ENCODE results near the gene PKNOX2. TPM values are rescaled to one million over a fixed set of nuclear protein-coding genes. Genes with fewer than 3 reads are reported as not detected.

The PKNOX2 gene
- total and polyA plus RNA-seq, 2 of the 4 experiments (the other 2 are of a cell fraction), result 0.72 to 2.3 TPM

GRCh38 chr11:125408311-125408711 is 243.8 kb downstream of the PKNOX2 start:
- H3K4me2 ChIP-seq (ENCODE audit: low read depth, low read length), result no peak overlapping the region

More at GRCh38 chr11:125408311-125408711, 243.8 kb downstream of the PKNOX2 start:
- peaks cover 22% of the 10 kb centered on the region for H3K27me3 ChIP-seq (ENCODE audit: control insufficient read depth, insufficient read depth, low read length)
- H3K36me3 ChIP-seq (ENCODE audit: control insufficient read depth, insufficient read depth, low read length), result no peaks in the 10 kb centered on the region
- no peak overlapping the region for H2BK120ac ChIP-seq (ENCODE audit: low read depth, low read length)
- intact Hi-C loops (cut with micrococcal nuclease) (loop anchor here (10.0 kb wide), 2 partner anchors 144 to 534 kb away; no protein-coding TSS in a partner anchor), dilution Hi-C loops (cut with HindIII; ENCODE audit: low sequenced_read_pairs, unreplicated experiment) (no loop called here), in situ Hi-C loops (cut with MboI; ENCODE audit: low sequenced_read_pairs) (loop anchor here (5.0 to 25.0 kb wide), 4 partner anchors 244 to 746 kb away; partner anchors contain the start of genes PKNOX2, SIAE and SPA17)
- H3K4me1 ChIP-seq (ENCODE audit: control insufficient read depth, insufficient read depth, low read length), result peaks cover 5% of the 10 kb centered on the region; the same call in 1 of the 2 replicates
- CTCF ChIA-PET, result interaction anchor here (1.3 kb wide), 1 partner anchor 63 kb away, joined by 4 read pairs; no protein-coding TSS in a partner anchor
- H3K9me1 ChIP-seq (ENCODE audit: insufficient read depth, low read length), result no peaks in the 10 kb centered on the region
- H3K79me1 ChIP-seq (ENCODE audit: low read depth in 1 of 2, low read length in 2 of 2), result no peaks in the 10 kb centered on the region
- no peak overlapping the region for H3K4me3 ChIP-seq (ENCODE audit: insufficient read depth, low read depth, low read length)
- H3K9ac ChIP-seq (ENCODE audit: low read depth, low read length), result no peak overlapping the region
- no peak overlapping the region for H3K56ac ChIP-seq (ENCODE audit: extremely low read depth, insufficient read depth, low read length)
- no peak overlapping the region for H4K8ac ChIP-seq (ENCODE audit: low read depth in 2 of 2, low read length in 2 of 2)
- no peak overlapping the region for H3K4ac ChIP-seq (ENCODE audit: low read depth, low read length)
- TF ChIP-seq MXI1 (IDR thresholded peaks at IDR 0.05; ENCODE audit: borderline replicate concordance, low read depth, low read length) (no peak), MAZ (IDR thresholded peaks at IDR 0.05; ENCODE audit: borderline replicate concordance, low read depth, low read length) (no peak), CHD1 (IDR thresholded peaks at IDR 0.05; ENCODE audit: low read depth, low read length) (no peak)
- no peak overlapping the region for H2BK15ac ChIP-seq (ENCODE audit: low read depth, low read length)
- no TSS peak for BruUV-seq (replicated peaks)
- POLR2A ChIA-PET (ENCODE audit: unreplicated experiment), result no interaction called here
- no peak overlapping the region for H2AK5ac ChIP-seq (ENCODE audit: low read depth, low read length)
- no peak overlapping the region for H3K14ac ChIP-seq (replicated peaks; ENCODE audit: low read depth, low read length)
- H4K91ac ChIP-seq (ENCODE audit: insufficient read depth, low read depth, low read length), result no peak overlapping the region
- WGBS, 2 experiments (ENCODE audit: extremely low coverage in 2 of 2, insufficient read length in 1 of 2), result no CpG with 5 or more reads among the region's 12 CpGs
- no peak overlapping the region for H2BK5ac ChIP-seq (ENCODE audit: low read depth, low read length, poor library complexity, severe bottlenecking)
- H3K23ac ChIP-seq (ENCODE audit: low read depth, low read length), result no peak overlapping the region
- DNase-seq (no peak), ATAC-seq (ENCODE audit: low read depth) (no peak)
- no peak overlapping the region for H3K18ac ChIP-seq (ENCODE audit: low read depth, low read length)
- no peaks in the 10 kb centered on the region for H4K20me1 ChIP-seq (ENCODE audit: insufficient read depth, low read length)
- H2AFZ ChIP-seq (replicated peaks; ENCODE audit: low read length, poor library complexity), result no peak overlapping the region
- H3K27ac ChIP-seq (ENCODE audit: insufficient read depth, low read length), result no peak overlapping the region
- H4K5ac ChIP-seq (ENCODE audit: low read depth, low read length), result no peak overlapping the region
- no peak overlapping the region for H2BK20ac ChIP-seq (ENCODE audit: low read depth, low read length)
- H3K9me3 ChIP-seq (ENCODE audit: control insufficient read depth, insufficient read depth, low read length), result no peaks in the 10 kb centered on the region
- H2AK9ac ChIP-seq (replicated peaks; ENCODE audit: low read depth, low read length, poor library complexity), result no peak overlapping the region

Data from IMR-90 (cell line).